DOHH2 (cell line): ENCODE results near the gene CAMTA1.

Experiments used
- H3F3A ChIP-seq: fragments of 200-600 bp; sonication (generic), shearing (Covaris generic); 2 replicates; pipeline ENCODE4 v1.6.0; 2016; ENCODE audit warnings: antibody characterized with exemption, mild to moderate bottlenecking; ENCODE audit not compliant: control insufficient read depth, insufficient read depth
- H3K27ac ChIP-seq: fragments of 200-600 bp; sonication (generic); 2 replicates; pipeline ENCODE4 v1.5.1; 2014; ENCODE audit warnings: low read depth, mild to moderate bottlenecking, low read length, moderate library complexity
- H3K27me3 ChIP-seq: fragments of 200-600 bp; sonication (generic); 2 replicates; pipeline ENCODE4 v1.6.1; 2014; ENCODE audit warnings: mild to moderate bottlenecking, low read length, mixed read lengths; ENCODE audit not compliant: control insufficient read depth
- H3K36me3 ChIP-seq: fragments of 200-600 bp; sonication (generic); 2 replicates; pipeline ENCODE4 v1.6.1; 2014; ENCODE audit warnings: mild to moderate bottlenecking, low read length, moderate library complexity, mixed read lengths; ENCODE audit not compliant: control insufficient read depth
- H3K4me1 ChIP-seq: fragments of 200-600 bp; sonication (generic); 2 replicates; pipeline ENCODE4 v1.6.1; 2014; ENCODE audit warnings: mild to moderate bottlenecking, low read length, mixed read lengths; ENCODE audit not compliant: control insufficient read depth
- H3K4me2 ChIP-seq: fragments of 200-600 bp; sonication (generic); 2 replicates; pipeline ENCODE4 v1.6.0; 2014; ENCODE audit warnings: mild to moderate bottlenecking, low read length, moderate library complexity
- H3K4me3 ChIP-seq: fragments of 200-600 bp; sonication (generic); 2 replicates; pipeline ENCODE4 v1.5.1; 2014; ENCODE audit warnings: mild to moderate bottlenecking, low read length, mixed read lengths
- H3K79me2 ChIP-seq: fragments of 200-600 bp; sonication (generic); 2 replicates; pipeline ENCODE4 v1.6.1; 2014; ENCODE audit warnings: mild to moderate bottlenecking, low read length, mixed read lengths; ENCODE audit not compliant: control insufficient read depth
- H3K9me2 ChIP-seq: fragments of 200-600 bp; sonication (generic); replicated peaks from 2 replicates; pipeline ENCODE4 v1.6.1; 2014; ENCODE audit warnings: mild to moderate bottlenecking, low read length, mixed read lengths; ENCODE audit not compliant: control insufficient read depth
- H3K9me3 ChIP-seq: fragments of 200-600 bp; sonication (generic); 2 replicates; pipeline ENCODE4 v1.6.1; 2014; ENCODE audit warnings: antibody characterized with exemption, low read length, mixed read lengths; ENCODE audit not compliant: control insufficient read depth, insufficient read depth
- H4K20me1 ChIP-seq: fragments of 200-600 bp; sonication (generic); 2 replicates; pipeline ENCODE4 v1.6.0; 2014; ENCODE audit warnings: low read depth, mild to moderate bottlenecking, antibody characterized with exemption, low read length, moderate library complexity; ENCODE audit not compliant: control insufficient read depth, insufficient read depth
- CTCF ChIP-seq: fragments of 200-600 bp; sonication (generic); IDR thresholded peaks from one replicate; pipeline ENCODE4 v1.5.1; 2014; ENCODE audit warnings: antibody characterized with exemption, mild to moderate bottlenecking, low read depth, low read length; ENCODE audit not compliant: poor library complexity, severe bottlenecking
- EZH2phosphoT487 ChIP-seq: fragments of 200-600 bp; sonication (generic); IDR thresholded peaks from 2 replicates; pipeline ENCODE4 v1.6.1; 2017; ENCODE audit warnings: borderline replicate concordance, mild to moderate bottlenecking, antibody characterized with exemption, low read length, moderate library complexity, mixed read lengths

The CAMTA1 gene

DNA sequence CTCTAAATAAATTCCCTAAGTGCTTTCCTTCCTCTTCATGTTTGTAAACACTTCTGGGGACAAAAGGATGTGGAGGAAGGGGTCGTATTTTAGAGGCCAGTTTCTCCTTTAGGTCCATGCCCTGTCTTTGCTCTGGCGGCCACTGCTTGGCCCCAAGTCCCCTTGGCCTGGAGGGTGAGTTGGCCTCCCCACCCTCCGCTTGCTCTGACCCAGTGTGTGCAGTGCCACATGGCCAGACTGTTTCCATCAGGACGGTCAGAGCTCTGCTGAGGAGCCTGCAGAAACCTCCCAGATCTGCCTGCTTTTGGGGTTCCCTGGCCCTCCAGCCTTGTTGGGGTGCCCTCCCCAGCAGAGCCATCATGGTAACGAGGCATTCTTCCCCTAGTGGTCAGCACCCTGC lies 127.8 kb downstream of the CAMTA1 start:
- H3K36me3 ChIP-seq, result no peaks in the 10 kb centered on the region
- H3K4me2 ChIP-seq, result no peak overlapping the region
- H3K4me1 ChIP-seq, result no peaks in the 10 kb centered on the region
- TF ChIP-seq CTCF (no peak), EZH2phosphoT487 (no peak)
- no peaks in the 10 kb centered on the region for H3K9me3 ChIP-seq
- H3K27ac ChIP-seq, result no peak overlapping the region
- no peaks in the 10 kb centered on the region for H3K79me2 ChIP-seq
- H4K20me1 ChIP-seq, result no peaks in the 10 kb centered on the region
- no peak overlapping the region for H3K4me3 ChIP-seq
- H3K27me3 ChIP-seq, result peaks cover 2% of the 10 kb centered on the region; the same call in 1 of the 2 replicates
- no peaks in the 10 kb centered on the region for H3K9me2 ChIP-seq
- H3F3A ChIP-seq, result no peaks in the 10 kb centered on the region

DNA sequence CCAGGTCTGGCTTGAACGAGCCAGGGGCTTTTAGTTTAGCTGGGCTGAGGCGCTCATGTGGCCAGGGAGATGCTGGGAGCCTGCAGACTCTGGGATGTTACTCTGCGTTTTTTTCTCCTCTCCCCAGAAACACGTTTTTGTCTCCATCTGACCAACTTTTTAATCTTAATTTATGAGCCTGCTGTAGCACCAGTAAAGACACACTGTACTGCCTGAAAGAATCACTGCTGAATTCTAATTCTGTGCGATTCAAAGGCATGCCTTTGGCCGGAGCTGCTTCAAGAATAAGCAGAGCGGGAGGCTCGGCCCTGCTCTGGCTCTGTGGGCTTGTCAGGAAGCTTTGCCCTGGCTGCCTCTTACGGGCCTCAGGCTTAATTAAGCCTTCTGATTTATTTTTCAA lies 129.5 kb downstream of the CAMTA1 start:
- Histone ChIP-seq H3K4me2 (no peak overlapping the region), H4K20me1 (no peaks in the 10 kb centered on the region), H3K27me3 (peaks cover 2% of the 10 kb centered on the region; the same call in 1 of the 2 replicates), H3F3A (no peaks in the 10 kb centered on the region), H3K9me2 (no peaks in the 10 kb centered on the region), H3K9me3 (no peaks in the 10 kb centered on the region), H3K79me2 (no peaks in the 10 kb centered on the region), H3K27ac (no peak overlapping the region), H3K4me3 (no peak overlapping the region), H3K4me1 (no peaks in the 10 kb centered on the region), H3K36me3 (no peaks in the 10 kb centered on the region)
- TF ChIP-seq EZH2phosphoT487 (no peak), CTCF (no peak)

DNA sequence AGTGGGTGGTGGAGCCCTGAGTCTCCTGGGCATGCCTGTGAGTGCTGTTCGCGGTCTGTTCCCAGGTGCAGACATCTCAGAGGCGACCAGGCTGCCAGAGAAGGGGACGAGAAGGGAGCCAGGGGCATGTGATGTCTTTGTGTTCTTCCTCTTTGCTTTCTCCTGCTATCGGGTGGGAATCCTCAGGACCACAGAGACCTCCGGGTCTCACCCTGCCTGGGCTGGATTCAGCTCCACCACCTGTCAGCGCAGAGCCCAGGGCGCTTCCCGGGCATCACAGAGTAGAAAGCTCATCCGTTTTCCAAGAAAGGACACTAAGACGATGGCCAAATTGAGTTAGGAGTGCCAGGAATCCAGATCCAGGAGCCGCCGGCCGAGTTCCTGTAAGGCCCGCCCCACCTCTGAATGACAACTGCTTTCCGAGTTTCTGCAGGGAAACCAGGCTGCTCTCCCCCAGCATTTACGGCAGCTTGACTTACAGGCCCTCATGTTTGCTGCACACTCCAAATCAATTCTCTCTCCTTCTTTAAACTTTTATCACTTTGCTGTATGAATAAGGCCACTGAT lies 130.8 kb downstream of the CAMTA1 start:
- Histone ChIP-seq H3K9me3 (no peaks in the 10 kb centered on the region), H3F3A (no peaks in the 10 kb centered on the region), H3K27me3 (peaks cover 2% of the 10 kb centered on the region; the same call in 1 of the 2 replicates), H3K4me2 (no peak overlapping the region), H3K9me2 (no peaks in the 10 kb centered on the region), H3K79me2 (no peaks in the 10 kb centered on the region), H3K4me1 (no peaks in the 10 kb centered on the region), H3K36me3 (no peaks in the 10 kb centered on the region), H3K27ac (no peak overlapping the region), H4K20me1 (no peaks in the 10 kb centered on the region), H3K4me3 (no peak overlapping the region)
- no peak for TF ChIP-seq CTCF
- TF ChIP-seq EZH2phosphoT487, result no peak
